ENCODE measurements around the gene GOLGA2. TPM values are rescaled to one million over a fixed set of nuclear protein-coding genes. Genes with fewer than 3 reads are reported as not detected.
"Not testable (repeated sequence)": the region's sequence is repeated elsewhere in the genome, so short reads cannot be mapped to it uniquely, and the experiment has no call there.

Gene GOLGA2
- total RNA-seq, 1 experiment from 2014 or later: 34.4 TPM

- H3K36me3 ChIP-seq (replicated peaks; ENCODE audit: control insufficient read depth, insufficient read depth, low read length); H3K4me3 ChIP-seq (ENCODE audit: insufficient read depth, low read depth, low read length); H3K27me3 ChIP-seq (ENCODE audit: control insufficient read depth, insufficient read depth, low read length); DNase-seq: not testable (repeated sequence)
Measured at GRCh38 chr9:128279088-128280073, 3.6 kb upstream of the GOLGA2 start.

DNA sequence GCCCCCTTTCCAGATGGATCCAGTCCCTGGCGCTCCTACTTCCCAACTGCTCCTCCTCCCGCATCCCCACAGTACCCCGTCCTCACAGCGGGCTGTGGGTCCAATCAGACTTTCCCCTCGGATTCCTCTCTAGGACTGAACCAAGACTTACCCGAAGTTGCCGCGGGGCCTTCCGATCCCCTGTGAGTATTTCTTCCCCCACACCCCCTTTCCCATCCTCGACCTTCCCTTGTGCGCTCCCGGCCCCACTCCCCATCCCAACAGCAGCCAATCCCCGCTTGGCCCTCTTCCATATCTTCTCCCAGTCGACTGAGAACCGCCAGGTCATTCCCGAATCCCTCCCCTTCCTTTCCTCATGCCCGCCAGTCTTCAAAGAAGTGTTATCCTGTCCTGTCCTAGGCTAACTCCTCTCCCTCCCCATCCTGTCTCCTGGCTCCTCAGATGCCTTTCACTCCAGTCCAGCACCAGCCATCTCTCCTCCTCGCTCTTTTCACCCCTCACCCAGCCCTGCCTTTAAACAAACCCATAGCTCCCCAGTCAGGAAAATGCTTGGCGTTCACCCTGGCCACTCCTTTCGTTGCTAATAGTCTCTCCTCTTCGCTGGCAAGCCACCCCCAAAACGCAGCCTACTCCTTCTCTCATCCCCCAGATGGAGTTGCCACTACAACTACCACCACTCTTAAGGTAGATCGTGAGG, 915 bp upstream of the GOLGA2 start:
- Histone ChIP-seq H3K4me3 (ENCODE audit: insufficient read depth, low read depth, low read length) (peak overlapping the region; percentile 80), H3K36me3 (replicated peaks; ENCODE audit: control insufficient read depth, insufficient read depth, low read length) (peaks cover 12% of the 10 kb centered on the region), H3K27me3 (ENCODE audit: control insufficient read depth, insufficient read depth, low read length) (no peaks in the 10 kb centered on the region)
- DNase-seq: peak; percentile 78

GRCh38 chr9:128276008-128276573, 284 bp upstream of the GOLGA2 start, which contains the start of gene SWI5:
Gene SWI5 (plus strand): TSS chr9:128276276.
- Histone ChIP-seq H3K4me3 (ENCODE audit: insufficient read depth, low read depth, low read length) (peak within 1 kb of the TSS; percentile 84), H3K36me3 (replicated peaks; ENCODE audit: control insufficient read depth, insufficient read depth, low read length) (peaks cover 15% of the 10 kb centered on the region), H3K27me3 (ENCODE audit: control insufficient read depth, insufficient read depth, low read length) (no peaks in the 10 kb centered on the region)
- DNase-seq: peak; percentile 99

DNA sequence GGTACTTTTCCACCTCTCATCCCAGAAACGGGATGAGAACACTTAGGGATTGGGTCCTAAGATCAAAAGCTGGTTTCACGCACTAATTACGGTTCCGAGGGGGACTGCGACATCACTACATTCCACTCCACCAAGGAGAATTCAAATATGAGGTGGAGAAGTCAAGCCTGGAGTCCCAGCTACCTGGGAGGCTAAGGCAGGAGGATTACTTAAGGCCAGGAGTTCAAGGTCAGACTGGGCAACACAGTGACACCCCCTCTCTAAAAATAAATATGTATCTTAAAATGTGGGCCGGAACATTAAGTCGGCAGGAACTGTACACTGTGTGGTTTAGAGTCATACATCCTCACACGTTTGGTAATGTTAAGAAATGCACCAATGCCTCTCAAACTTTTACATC, 1.6 kb downstream of the GOLGA2 start:
- DNase-seq: no peak
- no peak overlapping the region for H3K4me3 ChIP-seq (ENCODE audit: insufficient read depth, low read depth, low read length)

DNA sequence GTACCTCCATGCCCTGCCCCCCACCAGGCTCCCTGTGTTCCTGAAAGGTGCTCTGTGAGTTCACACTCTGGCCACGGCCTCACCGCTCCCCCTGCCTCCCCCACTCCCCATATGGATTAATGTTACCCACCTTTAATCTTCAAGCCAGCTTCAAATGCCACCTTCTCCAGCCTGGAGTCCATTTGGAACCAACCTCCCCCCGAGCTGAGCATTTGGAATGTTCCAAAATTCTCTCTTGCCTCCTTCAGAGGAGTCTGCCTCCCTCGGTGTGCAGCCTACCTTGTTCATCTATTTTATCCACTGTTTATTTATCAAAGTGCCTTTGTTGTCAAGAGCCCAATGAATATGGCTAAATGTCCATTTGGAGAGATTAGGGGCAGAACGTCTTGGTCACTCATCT, 4.3 kb downstream of the GOLGA2 start:
- no peaks in the 10 kb centered on the region for H3K27me3 ChIP-seq (ENCODE audit: control insufficient read depth, insufficient read depth, low read length)
- H3K4me3 ChIP-seq (ENCODE audit: insufficient read depth, low read depth, low read length): no peak overlapping the region
- DNase-seq: no peak
- peaks cover 17% of the 10 kb centered on the region for H3K36me3 ChIP-seq (replicated peaks; ENCODE audit: control insufficient read depth, insufficient read depth, low read length)

More for the DNA sequence above, 1.6 kb downstream of the GOLGA2 start:
- Histone ChIP-seq H3K36me3 (replicated peaks; ENCODE audit: control insufficient read depth, insufficient read depth, low read length) (peaks cover 13% of the 10 kb centered on the region), H3K27me3 (ENCODE audit: control insufficient read depth, insufficient read depth, low read length) (no peaks in the 10 kb centered on the region)

DNA sequence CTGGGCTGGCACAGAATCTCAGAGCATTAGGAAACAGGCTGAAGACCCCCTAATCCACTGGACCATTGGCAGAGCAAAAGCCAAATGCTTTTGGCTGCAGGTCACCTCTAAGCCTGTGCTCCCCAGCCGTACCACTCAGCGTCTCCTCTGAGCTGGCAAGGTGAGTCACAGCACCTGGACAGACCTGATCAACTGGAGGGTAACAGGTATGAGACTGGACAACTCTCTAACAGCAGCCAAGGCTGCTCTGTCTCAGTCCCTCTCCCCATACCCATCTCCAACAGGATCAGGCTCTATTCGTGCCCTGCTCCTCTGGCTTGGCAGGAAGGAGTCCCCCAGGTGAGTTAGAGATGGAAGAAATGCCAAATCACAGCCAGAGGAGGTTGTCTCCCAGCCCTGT, 4.7 kb downstream of the GOLGA2 start:
- H3K36me3 ChIP-seq (replicated peaks; ENCODE audit: control insufficient read depth, insufficient read depth, low read length): peaks cover 18% of the 10 kb centered on the region
- DNase-seq: no peak
- H3K27me3 ChIP-seq (ENCODE audit: control insufficient read depth, insufficient read depth, low read length): no peaks in the 10 kb centered on the region
- H3K4me3 ChIP-seq (ENCODE audit: insufficient read depth, low read depth, low read length): no peak overlapping the region

GRCh38 chr9:128266868-128267590, 8.8 kb downstream of the GOLGA2 start:
- Histone ChIP-seq H3K36me3 (replicated peaks; ENCODE audit: control insufficient read depth, insufficient read depth, low read length) (peaks cover 24% of the 10 kb centered on the region), H3K27me3 (ENCODE audit: control insufficient read depth, insufficient read depth, low read length) (no peaks in the 10 kb centered on the region), H3K4me3 (ENCODE audit: insufficient read depth, low read depth, low read length) (no peak overlapping the region)
- DNase-seq: no peak

- no peak for DNase-seq
- Histone ChIP-seq H3K4me3 (ENCODE audit: insufficient read depth, low read depth, low read length) (no peak overlapping the region), H3K36me3 (replicated peaks; ENCODE audit: control insufficient read depth, insufficient read depth, low read length) (peaks cover 27% of the 10 kb centered on the region), H3K27me3 (ENCODE audit: control insufficient read depth, insufficient read depth, low read length) (no peaks in the 10 kb centered on the region)
Measured at GRCh38 chr9:128265348-128265847, 10.4 kb downstream of the GOLGA2 start.

DNA sequence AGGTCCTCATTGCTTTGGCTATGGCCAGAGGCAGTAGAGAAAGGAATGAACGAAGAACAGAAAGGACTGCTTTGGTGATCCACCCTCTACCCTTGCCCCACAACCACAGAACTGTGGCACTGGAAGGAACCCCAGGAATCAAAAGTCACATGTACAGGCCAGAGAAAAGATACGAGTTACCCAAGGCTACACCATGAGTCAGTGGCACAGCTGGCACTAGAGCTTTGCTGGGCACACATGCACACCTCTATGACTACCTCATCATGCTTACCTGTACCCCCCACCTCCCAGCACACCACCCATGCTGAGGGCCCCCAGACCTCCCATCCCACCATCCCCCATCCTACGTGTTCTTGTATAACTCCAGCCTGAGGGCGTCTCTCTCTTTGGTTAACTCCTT, 13.1 kb downstream of the GOLGA2 start:
- Histone ChIP-seq H3K4me3 (ENCODE audit: insufficient read depth, low read depth, low read length) (no peak overlapping the region), H3K27me3 (ENCODE audit: control insufficient read depth, insufficient read depth, low read length) (no peaks in the 10 kb centered on the region), H3K36me3 (replicated peaks; ENCODE audit: control insufficient read depth, insufficient read depth, low read length) (peaks cover 34% of the 10 kb centered on the region)
- DNase-seq: no peak

- Histone ChIP-seq H3K4me3 (ENCODE audit: insufficient read depth, low read depth, low read length) (no peak overlapping the region), H3K27me3 (ENCODE audit: control insufficient read depth, insufficient read depth, low read length) (no peaks in the 10 kb centered on the region), H3K36me3 (replicated peaks; ENCODE audit: control insufficient read depth, insufficient read depth, low read length) (peaks cover 33% of the 10 kb centered on the region)
- DNase-seq: no peak
Measured at GRCh38 chr9:128260340-128260739, 15.5 kb downstream of the GOLGA2 start.

DNA sequence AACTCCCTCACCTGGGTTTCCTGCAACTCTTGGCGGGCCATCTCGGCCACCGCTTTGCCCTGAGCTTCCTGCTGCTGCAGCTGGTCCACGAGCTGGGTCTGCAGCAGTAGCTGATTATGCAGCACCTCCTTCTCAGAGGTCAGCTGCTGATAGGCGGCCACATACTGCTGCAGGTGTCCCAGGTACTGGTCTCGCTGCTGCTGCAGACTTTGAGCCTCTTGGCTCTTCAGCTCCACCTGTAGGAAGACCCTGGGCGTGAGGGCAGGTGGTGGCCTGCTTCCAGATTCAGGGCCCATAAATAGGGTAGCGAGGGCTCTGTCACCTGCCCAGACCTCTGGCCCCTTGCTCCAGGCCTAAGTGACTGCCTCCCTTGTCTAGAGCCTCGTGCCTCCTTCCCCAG, 16.7 kb downstream of the GOLGA2 start:
- Histone ChIP-seq H3K36me3 (replicated peaks; ENCODE audit: control insufficient read depth, insufficient read depth, low read length) (peaks cover 31% of the 10 kb centered on the region), H3K27me3 (ENCODE audit: control insufficient read depth, insufficient read depth, low read length) (no peaks in the 10 kb centered on the region), H3K4me3 (ENCODE audit: insufficient read depth, low read depth, low read length) (no peak overlapping the region)
- peak; percentile 69 for DNase-seq

DNA sequence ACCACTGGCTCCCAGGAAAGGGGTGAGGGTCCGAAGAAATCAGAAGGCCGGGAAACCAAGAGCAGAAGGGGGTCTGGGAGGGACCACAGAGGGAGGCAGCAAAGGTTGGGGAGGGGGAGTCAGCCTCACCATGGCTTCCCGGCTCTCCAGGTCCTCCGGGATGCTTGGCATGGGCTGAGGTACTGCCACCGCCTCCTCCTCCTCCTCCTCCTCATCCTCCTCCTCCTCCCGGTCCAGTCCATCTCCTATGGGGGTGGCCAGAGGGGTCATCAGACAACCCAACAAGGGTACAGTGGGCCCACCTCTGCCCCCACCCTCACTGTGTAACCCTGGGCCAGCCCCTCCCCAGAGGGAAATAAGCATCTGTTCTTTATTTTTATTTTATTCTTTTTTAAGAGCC, 17.5 kb downstream of the GOLGA2 start:
- H3K27me3 ChIP-seq (ENCODE audit: control insufficient read depth, insufficient read depth, low read length): no peaks in the 10 kb centered on the region
- H3K36me3 ChIP-seq (replicated peaks; ENCODE audit: control insufficient read depth, insufficient read depth, low read length): peaks cover 31% of the 10 kb centered on the region
- no peak for DNase-seq
- H3K4me3 ChIP-seq (ENCODE audit: insufficient read depth, low read depth, low read length): no peak overlapping the region

- Histone ChIP-seq H3K27me3 (ENCODE audit: control insufficient read depth, insufficient read depth, low read length) (no peaks in the 10 kb centered on the region), H3K36me3 (replicated peaks; ENCODE audit: control insufficient read depth, insufficient read depth, low read length) (peaks cover 30% of the 10 kb centered on the region), H3K4me3 (ENCODE audit: insufficient read depth, low read depth, low read length) (no peak overlapping the region)
- DNase-seq: no peak
Measured at GRCh38 chr9:128257907-128258306, 17.9 kb downstream of the GOLGA2 start.

All from H7 (cell line).